ENCODE measurements around the gene SP7.

The SP7 gene

GRCh38 chr12:53279283-53279869 lies 56.8 kb downstream of the SP7 start:
- no peak for DNase-seq (ENCODE audit: extremely low read depth in 1 of 2, low read depth in 1 of 2)

GRCh38 chr12:53277981-53278380 lies 58.2 kb downstream of the SP7 start:
- DNase-seq (ENCODE audit: extremely low read depth in 1 of 2, low read depth in 1 of 2) = no peak

Measured in stimulated activated CD8-positive, alpha-beta memory T cell treated with anti-CD3 and anti-CD28 coated beads, Interleukin-7, amount 100 ng/mL, for 48 hours (primary cell).